NCI-H187 (cell line): Measurements from ENCODE around the gene SUCLA2.
"Not testable (repeated sequence)": the region's sequence is repeated elsewhere in the genome, so short reads cannot be mapped to it uniquely, and the experiment has no call there.

Experiments used
- DNase-seq, 2 experiments: peaks; one replicate each; lab custom pipeline; 2025; lab: John Stamatoyannopoulos, UW

SUCLA2 gene

DNA sequence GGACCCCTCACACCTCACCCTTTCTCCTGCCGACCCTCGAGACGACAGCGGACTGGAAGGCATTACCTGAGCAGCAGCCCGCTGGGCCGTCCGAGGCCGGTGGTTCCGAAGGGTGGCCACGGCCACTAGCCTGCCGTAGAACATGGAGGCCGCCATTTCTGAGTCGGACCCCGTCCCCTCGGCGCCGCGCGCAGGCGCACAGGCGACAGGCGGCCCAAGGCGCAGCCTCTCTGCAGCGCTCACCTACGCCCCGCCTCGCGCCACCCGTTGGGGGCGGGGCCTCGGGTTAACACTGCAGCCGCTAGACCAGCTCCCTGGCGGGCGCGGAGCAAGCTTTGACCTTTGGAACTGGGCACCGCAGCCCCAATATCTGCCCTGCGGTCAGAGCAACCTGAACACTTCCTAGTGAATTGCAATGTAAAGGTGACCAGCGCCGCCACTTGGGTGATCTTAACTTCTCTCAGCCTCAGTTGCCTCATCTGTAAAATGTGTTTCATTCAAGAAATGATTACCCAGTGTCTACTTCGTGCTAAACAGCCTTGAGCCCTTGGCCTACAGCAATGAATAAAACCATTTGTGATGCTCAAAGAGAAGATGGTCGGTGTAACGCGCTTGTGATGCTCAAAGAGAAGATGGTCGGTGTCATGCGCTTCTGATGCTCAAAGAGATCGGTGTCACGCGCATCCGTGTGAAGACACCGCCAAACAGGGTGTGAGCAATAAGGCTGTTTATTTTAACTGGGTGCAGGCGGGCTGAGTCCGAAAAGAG, at the start of gene SUCLA2:
Gene SUCLA2 (minus strand): TSS at position 160 of the 768 bp plus-strand sequence. CDS start 4 bp downstream, at position 156.
- DNase-seq: peak; percentile 60 to 89

DNA sequence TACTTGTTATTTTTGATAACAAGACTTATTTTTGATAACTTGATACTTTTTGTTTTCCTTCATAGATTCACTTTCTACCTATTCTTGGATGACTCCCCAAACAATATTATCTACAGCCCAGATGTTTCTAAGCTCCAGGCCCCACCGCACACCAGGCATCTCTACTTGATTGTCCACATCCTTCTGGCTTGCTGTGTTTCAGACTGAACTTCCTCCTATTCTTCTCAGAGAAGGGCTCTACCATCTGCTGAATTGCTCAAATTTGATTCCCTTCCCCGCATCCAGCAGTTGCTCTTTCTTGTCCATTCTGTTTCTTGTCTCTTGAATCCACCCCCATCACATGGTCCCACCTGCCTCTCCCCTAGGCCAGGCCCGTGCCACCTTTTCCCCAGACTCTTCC, 49.5 kb upstream of the SUCLA2 start:
- DNase-seq: no peak

DNA sequence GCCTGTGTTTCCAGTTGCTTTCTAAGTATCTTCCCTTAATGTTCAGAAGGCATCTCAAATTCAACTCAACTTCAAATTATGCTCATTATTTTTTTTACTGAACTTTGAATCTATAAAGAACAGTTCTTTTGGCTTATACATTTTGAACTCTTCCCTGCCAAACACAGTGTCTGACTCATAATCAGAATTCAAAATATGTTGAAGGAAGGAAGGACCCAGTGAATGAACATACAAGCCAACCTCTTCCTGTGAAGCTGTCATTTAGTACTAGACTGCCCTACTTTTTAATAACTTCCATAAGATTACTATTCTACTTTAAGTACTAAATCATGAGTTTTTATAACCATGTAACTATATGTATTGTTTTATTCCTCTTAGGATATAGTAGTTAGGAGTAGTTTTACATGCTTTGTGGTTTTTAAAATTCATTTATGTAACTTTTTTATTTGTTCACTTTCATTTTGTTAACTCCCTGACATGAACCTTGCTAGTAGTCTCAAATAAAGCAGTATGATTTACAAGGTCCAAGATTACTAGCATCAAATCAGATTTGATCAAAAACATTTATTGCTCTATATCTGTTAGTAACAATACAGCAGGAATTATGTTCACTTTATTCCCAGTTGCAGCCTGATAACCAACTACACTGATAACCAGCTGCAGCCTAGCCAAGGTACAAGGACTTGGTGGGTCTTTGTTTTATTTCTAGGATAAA, 42.9 kb upstream of the SUCLA2 start:
- DNase-seq: no peak

GRCh38 chr13:48042894-48043293, 41.8 kb upstream of the SUCLA2 start:
- no peak for DNase-seq

GRCh38 chr13:48040896-48041295, 39.8 kb upstream of the SUCLA2 start:
- no peak for DNase-seq

DNA sequence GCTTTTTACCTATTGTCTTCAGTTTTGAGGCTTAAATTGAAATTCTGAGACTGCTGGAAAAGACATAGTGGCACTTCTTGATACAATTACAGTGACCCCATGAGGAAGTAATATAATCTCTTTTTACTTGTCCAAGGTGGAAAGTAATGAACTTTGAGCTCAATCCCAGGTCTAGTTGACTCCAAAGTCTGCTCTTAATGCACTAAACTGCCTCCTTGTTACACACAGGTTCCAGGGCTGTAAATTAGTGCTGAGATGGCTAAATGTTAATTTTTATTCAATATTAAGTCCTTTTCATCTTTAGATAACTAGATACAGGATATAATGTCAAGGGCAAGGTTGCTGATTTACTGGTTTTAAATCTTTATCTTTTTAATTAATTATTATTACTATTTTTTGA, 39.0 kb upstream of the SUCLA2 start:
- no peak for DNase-seq

DNA sequence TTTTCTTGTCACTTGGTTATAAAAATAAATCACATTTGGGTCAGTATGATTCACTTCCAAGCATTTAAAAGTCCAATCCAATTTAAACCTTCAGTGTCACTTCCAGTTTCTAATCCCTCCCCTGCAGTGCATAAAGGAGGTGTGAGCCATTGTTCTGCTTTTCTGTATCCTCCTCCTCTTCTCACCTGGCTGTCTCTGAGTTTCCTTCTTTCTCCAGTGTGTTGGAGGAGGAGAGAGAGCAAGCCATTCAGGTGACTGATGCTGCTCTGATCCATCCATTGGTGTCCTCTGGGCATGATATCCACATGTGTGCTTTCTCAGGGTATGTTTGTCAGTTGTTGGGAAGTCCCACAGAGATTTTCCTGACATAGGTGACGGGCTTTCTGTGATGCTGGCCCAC, 37.7 kb upstream of the SUCLA2 start:
- no peak for DNase-seq

GRCh38 chr13:48037346-48038173, 36.5 kb upstream of the SUCLA2 start, which contains the start of gene NUDT15:
NUDT15 (plus strand) TSS chr13:48037726; CDS start chr13:48037747, 21 bp downstream.
- DNase-seq: peak; percentile 88 to 92

DNA sequence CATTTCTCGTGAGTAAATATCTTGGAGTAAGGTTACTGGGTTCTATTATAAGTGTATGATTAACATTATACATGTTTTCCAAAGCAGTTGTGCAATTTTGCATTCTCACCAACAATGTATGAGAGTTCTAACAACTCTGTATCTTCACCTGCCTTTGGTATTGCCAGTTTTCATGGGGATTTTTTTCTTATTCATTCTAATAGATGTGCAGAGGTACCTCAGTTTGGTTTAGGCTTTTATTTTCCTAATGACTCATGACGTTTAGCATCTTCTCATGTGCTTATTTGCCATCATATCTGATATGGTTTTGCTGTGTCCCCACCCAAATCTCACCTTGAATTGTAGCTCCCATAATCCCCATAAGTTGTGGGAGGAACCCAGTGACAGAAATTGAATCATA, 28.8 kb upstream of the SUCLA2 start:
- no peak for DNase-seq

DNA sequence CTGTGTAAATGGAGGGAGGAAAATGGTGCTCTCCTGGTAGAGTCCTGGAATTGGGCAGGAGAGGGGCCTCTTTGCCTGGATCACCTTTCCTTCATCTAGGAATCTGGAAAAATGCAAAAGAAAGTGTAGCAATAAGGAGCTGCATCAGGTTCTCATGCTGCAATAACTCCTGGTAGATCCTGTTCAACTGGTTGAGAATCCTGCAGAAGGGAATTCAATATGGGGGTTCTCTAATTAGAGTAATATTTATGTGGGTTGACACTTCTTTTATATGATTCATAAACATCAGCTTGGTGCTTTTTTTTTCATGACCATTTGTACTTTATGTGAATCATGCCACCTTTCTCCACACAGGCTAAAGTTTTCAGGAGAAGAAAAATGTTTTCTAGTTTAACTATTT, 27.0 kb upstream of the SUCLA2 start:
- DNase-seq: no peak

GRCh38 chr13:48019796-48020195, 18.7 kb upstream of the SUCLA2 start:
- no peak for DNase-seq

DNA sequence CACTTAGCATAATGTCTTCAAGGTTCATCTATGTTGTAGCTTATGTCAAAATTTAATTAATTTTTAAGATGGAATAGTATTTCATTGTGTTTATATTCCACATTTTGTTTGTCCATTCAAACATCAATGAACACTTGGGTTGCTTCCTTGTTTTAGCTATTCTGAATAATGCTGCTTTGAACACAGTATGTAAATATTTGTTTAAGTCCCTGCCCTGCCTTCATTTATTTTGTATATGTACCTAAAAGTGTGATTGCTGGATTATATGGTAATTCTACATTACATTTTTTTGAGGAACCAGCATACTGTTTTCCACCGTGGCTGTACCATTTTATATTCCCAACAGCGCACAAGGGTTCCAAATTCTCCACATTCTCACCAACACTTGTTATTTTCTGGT, 17.6 kb upstream of the SUCLA2 start:
- DNase-seq: no peak

- DNase-seq: no peak
Observed at GRCh38 chr13:48014359-48014758, 13.3 kb upstream of the SUCLA2 start.

GRCh38 chr13:48012668-48013067, 11.6 kb upstream of the SUCLA2 start:
- DNase-seq: no peak

DNA sequence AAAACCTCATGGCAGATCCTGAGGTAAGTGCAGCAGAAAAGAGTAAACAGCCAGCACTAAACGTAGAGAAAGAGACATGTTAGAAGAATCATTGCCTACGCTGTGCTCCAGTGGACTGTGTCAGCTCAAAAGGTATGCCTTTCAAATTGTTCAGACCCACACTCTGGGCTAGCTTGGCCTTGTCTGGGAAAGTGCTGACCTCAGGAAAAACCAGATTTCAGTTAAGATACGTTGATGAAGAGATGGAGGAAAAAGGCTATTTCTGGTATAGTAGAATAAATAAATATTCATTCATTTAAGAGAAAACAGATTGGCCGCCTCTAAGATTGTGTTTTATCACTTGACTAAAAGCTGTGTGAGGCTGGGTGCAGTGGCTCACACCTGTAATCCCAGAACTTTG, 9.6 kb upstream of the SUCLA2 start:
- DNase-seq: no peak

DNA sequence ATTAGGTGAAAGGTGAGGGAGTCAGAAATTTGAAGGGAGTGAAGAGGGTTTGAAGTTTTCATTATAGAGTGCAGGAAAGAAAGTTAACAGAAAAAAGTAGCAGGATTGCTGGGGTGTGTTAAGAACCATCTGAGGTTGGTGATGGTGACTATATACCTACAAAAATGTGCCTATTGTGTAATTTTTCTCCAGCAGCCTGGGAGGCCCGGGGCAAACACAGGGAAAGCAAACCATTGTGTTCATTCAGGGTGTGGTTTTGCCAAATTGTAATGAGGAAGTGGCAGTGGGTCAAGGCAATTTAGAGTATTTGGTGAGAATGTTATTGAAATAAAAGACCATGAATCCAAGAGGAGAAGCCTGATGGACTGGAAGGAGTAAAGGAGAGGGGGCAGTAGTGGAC, 8.2 kb upstream of the SUCLA2 start:
- no peak for DNase-seq

DNA sequence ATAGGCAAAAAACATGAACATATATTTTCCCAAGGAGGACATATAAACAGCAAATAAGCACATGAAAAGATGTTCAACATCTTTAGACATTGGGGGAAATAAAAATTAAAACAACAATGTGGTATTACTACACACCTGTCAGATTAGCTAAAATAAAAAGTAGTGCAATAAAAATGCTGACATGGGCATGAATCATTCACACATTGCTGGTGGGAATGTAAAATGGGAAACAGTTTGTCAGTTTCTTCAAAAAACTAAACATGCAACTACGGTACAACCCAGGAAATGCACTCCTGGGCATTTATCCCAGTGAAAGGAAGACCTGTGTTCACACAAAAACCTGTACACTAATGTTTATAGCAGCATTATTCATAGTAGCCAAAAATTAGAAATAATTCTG, 5.3 kb upstream of the SUCLA2 start:
- no peak for DNase-seq

DNA sequence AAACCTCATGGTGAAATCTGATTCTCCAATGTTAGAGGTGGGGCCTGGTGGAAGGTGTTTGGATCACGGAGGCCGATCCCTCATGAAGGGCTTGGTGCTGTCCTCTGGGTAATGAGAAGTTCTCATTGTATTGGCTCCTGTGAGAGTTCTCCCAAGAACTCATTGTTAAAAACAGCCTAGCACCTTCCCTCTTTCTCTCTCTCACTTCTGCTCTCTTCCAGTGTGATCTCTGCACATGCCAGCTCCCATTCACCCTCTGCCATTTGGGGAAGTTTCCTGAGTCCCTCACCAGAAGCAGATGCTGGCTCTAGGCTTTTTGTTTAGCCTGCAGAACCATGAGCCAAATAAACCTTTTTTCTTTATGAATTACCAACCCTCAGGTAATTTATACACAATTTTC, 3.1 kb upstream of the SUCLA2 start:
- no peak for DNase-seq

DNA sequence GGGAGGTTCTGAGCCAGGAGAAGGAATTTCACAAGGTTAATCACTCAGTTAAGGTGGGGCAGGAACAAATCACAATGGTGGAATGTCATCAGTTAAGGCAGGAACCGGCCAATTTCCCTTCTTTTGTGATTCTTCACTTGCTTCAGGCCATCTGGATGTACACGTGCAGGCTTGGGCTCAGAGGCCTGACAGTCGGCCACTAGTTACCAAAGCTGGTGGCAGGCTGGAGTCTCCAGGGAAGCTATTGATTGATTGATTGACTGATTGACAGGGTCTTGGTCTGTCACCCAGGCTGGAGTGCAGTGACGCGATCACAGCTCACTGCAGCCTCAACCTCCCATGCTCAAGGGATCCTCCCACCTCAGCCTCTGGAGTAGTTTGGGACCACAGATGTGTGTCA, 926 bp upstream of the SUCLA2 start:
- DNase-seq: not testable (repeated sequence)

DNA sequence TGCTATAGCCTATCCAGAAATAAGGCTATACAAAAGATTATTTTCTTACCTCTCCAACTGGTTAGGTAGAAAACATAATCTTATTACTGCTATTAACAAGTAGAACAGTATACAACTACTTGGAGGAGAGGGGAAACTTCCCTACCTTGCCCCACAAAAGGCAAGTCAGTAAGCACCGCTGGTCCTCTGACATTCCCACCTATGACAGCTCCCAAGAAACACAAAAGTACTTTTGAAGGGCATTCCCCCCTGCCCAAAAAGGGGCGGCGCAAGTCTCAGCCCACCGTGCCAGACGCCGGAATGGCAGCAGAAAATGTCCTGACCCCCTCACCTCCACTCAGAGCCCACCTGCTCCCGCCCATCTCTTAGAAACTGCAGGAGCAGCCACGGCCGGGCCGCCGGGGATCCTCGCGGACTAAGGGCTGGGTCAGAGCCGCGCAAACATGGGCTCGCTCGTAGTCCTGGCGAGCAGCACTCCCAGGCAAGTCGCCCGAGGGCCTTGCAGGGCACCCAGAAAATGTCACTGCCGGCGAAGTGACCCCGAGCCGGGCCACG, 437 bp downstream of the SUCLA2 start:
- DNase-seq: no peak

- no peak for DNase-seq
Observed at GRCh38 chr13:47999973-48000372, 1.1 kb downstream of the SUCLA2 start.

DNA sequence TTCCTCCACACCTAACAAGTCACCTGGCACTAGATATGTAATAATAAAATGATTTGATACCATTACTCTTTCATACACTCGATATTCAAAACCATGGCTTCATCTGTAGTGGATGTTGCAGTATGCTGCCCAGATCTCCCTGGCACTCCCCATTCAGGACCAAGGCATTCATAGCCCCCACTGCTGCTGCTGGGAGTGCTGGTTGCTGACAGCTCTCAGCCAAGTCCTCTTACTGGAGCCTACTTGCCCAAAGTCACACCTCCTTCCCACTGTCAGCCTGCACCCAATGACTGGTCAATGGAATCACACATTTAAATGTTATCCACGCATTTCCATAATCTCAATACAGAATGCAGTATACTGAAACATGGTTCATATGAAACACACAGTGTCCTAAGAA, 3.7 kb downstream of the SUCLA2 start:
- DNase-seq: no peak
